HepG2 (cell line): ENCODE measurements around the gene TNS1. TPM values are rescaled to one million over a fixed set of nuclear protein-coding genes. Genes with fewer than 3 reads are reported as not detected.

Experiments
- ATAC-seq: fragments of 200-7000 bp; cut with Tn5 transposase; 3 replicates; pipeline ENCODE4 v1.9.1; 2020; ENCODE audit warnings: mild to moderate bottlenecking, moderate library complexity
- BruUV-seq: library from RNA; stranded (reverse); fragments of 400-500 nt; replicated peaks from 2 replicates; lab custom pipeline; 2021; lab: Mats Ljungman, UMichigan
- CTCF ChIA-PET: fragments of 300-600 bp; formaldehyde crosslinking; extraction: SDS; loops from one replicate; lab custom pipeline; 2021; ENCODE audit warnings: low total read pairs, inconsistent platforms, low intra/inter-chr PET ratio; lab: Yijun Ruan, JAX
- POLR2A ChIA-PET: fragments of 350-600 bp; sonication (Branson Sonifier 250); formaldehyde crosslinking; loops from one replicate; lab custom pipeline; 2020; ENCODE audit warnings: antibody characterized with exemption, inconsistent platforms; lab: Yijun Ruan, JAX
- DNase-seq: peaks from one replicate; pipeline ENCODE4 v3.0.0-alpha.2; 2015; ENCODE audit warnings: low spot score
- FAIRE-seq: peaks from 3 replicates; lab custom pipeline; 2011; peaks lifted over from hg19 to GRCh38; lab: Jason Lieb, UNC
- H2AFZ ChIP-seq: one replicate; pipeline ENCODE4 v1.6.1; 2011; ENCODE audit warnings: low read length, inconsistent platforms
- H3K27ac ChIP-seq: fragments of 300-600 bp; 3 replicates; pipeline ENCODE4 v1.8.0; 2011; ENCODE audit warnings: mixed run types, mild to moderate bottlenecking, mixed read lengths, low read length, inconsistent platforms; ENCODE audit not compliant: insufficient read depth; ENCODE audit errors: extremely low read length
- H3K27me3 ChIP-seq, 2 experiments: fragments of 200-600 bp in 1 of 2; 2 replicates in 1 of 2; 3 replicates in 1 of 2; pipeline versions ENCODE4 v1.6.0 to v1.8.0; 2011; ENCODE audit warnings: low read length in 2 of 2, mild to moderate bottlenecking in 2 of 2, moderate library complexity in 2 of 2, inconsistent platforms in 1 of 2; ENCODE audit not compliant: insufficient read depth in 2 of 2, control insufficient read depth in 1 of 2
- H3K36me3 ChIP-seq, 2 experiments: fragments of 200-600 bp in 1 of 2; replicated peaks in 1 of 2; 2 replicates in 1 of 2; 3 replicates in 1 of 2; pipeline versions ENCODE4 v1.5.1 to v1.8.0; 2011; ENCODE audit warnings: low read length in 2 of 2, inconsistent platforms in 1 of 2; ENCODE audit not compliant: insufficient read depth in 2 of 2, control insufficient read depth in 1 of 2
- H3K4me1 ChIP-seq: 2 replicates; pipeline ENCODE4 v1.5.1; 2012; ENCODE audit warnings: low read length, inconsistent platforms; ENCODE audit not compliant: insufficient read depth
- H3K4me2 ChIP-seq: 2 replicates; pipeline ENCODE4 v1.6.0; 2011; ENCODE audit warnings: low read depth, low read length, inconsistent platforms
- H3K4me3 ChIP-seq, 3 experiments: fragments of 200-600 bp in 1 of 3; sonication (generic), shearing (Covaris generic) in 1 of 3; replicated peaks in 1 of 3; 2 replicates each; pipeline ENCODE4 v1.5.1; 2011 to 2016; ENCODE audit warnings: low read length in 3 of 3, inconsistent platforms in 2 of 3, low read depth in 2 of 3, mild to moderate bottlenecking in 2 of 3, control low read depth in 1 of 3, mixed read lengths in 1 of 3; ENCODE audit not compliant: insufficient read depth in 1 of 3
- H3K79me2 ChIP-seq: one replicate; pipeline ENCODE4 v1.6.1; 2011; ENCODE audit warnings: low read length, inconsistent platforms; ENCODE audit not compliant: insufficient read depth
- H3K9ac ChIP-seq: 2 replicates; pipeline ENCODE4 v1.6.0; 2011; ENCODE audit warnings: mild to moderate bottlenecking, low read depth, low read length, inconsistent platforms; ENCODE audit not compliant: insufficient read depth
- H3K9me3 ChIP-seq: 2 replicates; pipeline ENCODE4 v1.5.1; 2012; ENCODE audit warnings: mild to moderate bottlenecking, low read length
- H4K20me1 ChIP-seq: 2 replicates; pipeline ENCODE4 v1.6.0; 2011; ENCODE audit warnings: inconsistent platforms, mild to moderate bottlenecking, low read length, moderate library complexity; ENCODE audit not compliant: insufficient read depth
- LCORL ChIP-seq, 2 experiments: fragments of 450-650 bp in 1 of 2; sonication (generic) in 1 of 2; formaldehyde crosslinking in 1 of 2; IDR thresholded peaks; 2 replicates each; pipeline versions ENCODE4 v1.5.0 to v1.6.1; 2017 to 2020; ENCODE audit warnings: antibody characterized with exemption in 1 of 2, missing genetic modification reagents in 1 of 2
- NFRKB ChIP-seq: fragments of 450-650 bp; IDR thresholded peaks from 2 replicates; pipeline ENCODE4 v1.6.1; 2017
- POLR2A ChIP-seq, 2 experiments: IDR thresholded peaks; 2 replicates each; pipeline ENCODE4 v1.6.1; 2011; ENCODE audit warnings: low read depth in 2 of 2, low read length in 2 of 2, mild to moderate bottlenecking in 1 of 2, moderate library complexity in 1 of 2; ENCODE audit not compliant: insufficient read depth in 1 of 2
- ZBTB20 ChIP-seq: sonication (generic); formaldehyde crosslinking; IDR thresholded peaks from 2 replicates; pipeline ENCODE4 v1.8.1; 2023; ENCODE audit warnings: missing genetic modification reagents, low read depth, mild to moderate bottlenecking, borderline replicate concordance
- ZMYM3 ChIP-seq: sonication (generic); formaldehyde crosslinking; IDR thresholded peaks from 2 replicates; pipeline ENCODE4 v1.5.1; 2020; ENCODE audit warnings: mild to moderate bottlenecking, missing genetic modification reagents
- ZNF235 ChIP-seq: sonication (generic); formaldehyde crosslinking; IDR thresholded peaks from 2 replicates; pipeline ENCODE4 v1.8.1; 2023; ENCODE audit warnings: mild to moderate bottlenecking, missing genetic modification reagents, borderline replicate concordance
- ZNF619 ChIP-seq: sonication (generic); formaldehyde crosslinking; IDR thresholded peaks from 2 replicates; pipeline ENCODE4 v1.4.0; 2020; ENCODE audit warnings: mild to moderate bottlenecking, missing genetic modification reagents
- ZNF629 ChIP-seq: sonication (generic); formaldehyde crosslinking; conservative IDR thresholded peaks from 2 replicates; pipeline ENCODE4 v1.5.0; 2020; ENCODE audit warnings: missing genetic modification reagents
- WGBS: methylation state at CpG from one replicate; pipeline ENCODE4 v1.1.6; 2017; ENCODE audit warnings: low lambda C conversion rate; 5-methylcytosine and 5-hydroxymethylcytosine counted together
- in situ Hi-C: cut with HindIII; loops from 2 replicates; pipeline ENCODE4 v1.10.0; 2017; ENCODE audit warnings: low pct_unique_long_range_greater_than_20kb; ENCODE audit not compliant: extremely low pct_ligation_motif_present
- intact Hi-C: fragments of 100-400 bp; cut with micrococcal nuclease; formaldehyde crosslinking; loops from one replicate; pipeline ENCODE4 v1.10.0; 2022; ENCODE audit not compliant: unreplicated experiment
- polyA plus RNA-seq, 8 experiments: library from polyadenylated mRNA; depleted of rRNA in 3 of 8; stranded (reverse) in 7 of 8; unstranded in 1 of 8; fragments of >200 nt; fragmentation: Illumina TruSeq in 4 of 8; extraction: Trizol in 4 of 8; gene quantifications; 2 replicates each; pipeline versions ENCODE4 v1.2.1 to v1.2.3, GENCODE V29; 2011 to 2016; ENCODE audit warnings: low read depth in 4 of 8, missing spikeins in 1 of 8, mixed read lengths in 1 of 8; ENCODE audit not compliant: insufficient read depth in 1 of 8
- total RNA-seq, 5 experiments: library from RNA; depleted of rRNA; stranded (reverse); fragments of >200 nt; fragmentation: Illumina TruSeq; extraction: Trizol; gene quantifications; 2 replicates each; pipeline ENCODE4 v1.2.3, GENCODE V29; 2016; ENCODE audit warnings: low read depth in 1 of 5

The TNS1 gene
- total and polyA plus RNA-seq, 2 of the 13 experiments (the other 11 are each of a cell fraction or from before 2014, with no cell fraction given), result 1.9 to 118 TPM

DNA sequence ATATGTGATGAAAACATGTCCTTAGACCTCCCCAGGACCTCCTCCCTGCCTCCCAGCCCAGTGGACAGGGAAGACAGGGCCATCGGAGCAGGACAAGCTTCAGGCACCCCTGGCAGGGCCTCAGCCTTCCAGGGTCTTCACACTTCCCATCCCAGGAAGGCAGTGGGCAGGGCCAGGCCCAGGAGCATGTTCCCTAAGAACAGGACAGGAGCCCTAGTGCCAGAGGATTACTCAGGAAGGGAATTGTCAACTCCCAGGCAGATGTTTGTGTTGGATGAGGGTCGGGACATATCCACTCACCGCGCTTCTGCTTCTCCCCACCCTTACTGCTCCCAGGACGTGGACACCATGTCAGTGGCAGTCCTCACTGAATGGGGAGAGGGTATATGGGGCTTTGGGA lies 138.9 kb downstream of the TNS1 start:
- WGBS, result 88% methylated on average over 5 of the region's 5 CpGs
- H3K9me3 ChIP-seq, result no peaks in the 10 kb centered on the region
- FAIRE-seq (no peak), DNase-seq (no peak), ATAC-seq (no peak)
- no peak overlapping the region for H3K9ac ChIP-seq
- H3K4me3 ChIP-seq, result no peak overlapping the region
- no peaks in the 10 kb centered on the region for H3K27me3 ChIP-seq
- H3K79me2 ChIP-seq, result no peaks in the 10 kb centered on the region
- no peak overlapping the region for H3K27ac ChIP-seq
- H2AFZ ChIP-seq, result no peak overlapping the region
- H3K36me3 ChIP-seq, result peaks cover 3 to 23% of the 10 kb centered on the region in 2 experiments; a peak in 4 of 5 replicates
- H3K4me2 ChIP-seq, result no peak overlapping the region
- intact Hi-C loops, result no loop called here
- no TSS peak for BruUV-seq
- POLR2A ChIA-PET, result no interaction called here
- TF ChIP-seq LCORL (IDR thresholded peaks at IDR 0.05) (no peak), LCORL (CRISPR knock-in tag; IDR thresholded peaks at IDR 0.05) (no peak), POLR2A (IDR thresholded peaks at IDR 0.05; ENCODE audit: insufficient read depth in 1 of 2, low read depth in 2 of 2, low read length in 2 of 2) (0 out of 4 replicates have a peak, but pooled peaks of 1 of the 2 experiments have one; percentile 16), ZBTB20 (CRISPR knock-in tag) (no peak)
- no peaks in the 10 kb centered on the region for H3K4me1 ChIP-seq
- H4K20me1 ChIP-seq, result peaks cover 19% of the 10 kb centered on the region; the same call in 1 of the 2 replicates
- in situ Hi-C loops, result no loop called here
- CTCF ChIA-PET, result no interaction called here

DNA sequence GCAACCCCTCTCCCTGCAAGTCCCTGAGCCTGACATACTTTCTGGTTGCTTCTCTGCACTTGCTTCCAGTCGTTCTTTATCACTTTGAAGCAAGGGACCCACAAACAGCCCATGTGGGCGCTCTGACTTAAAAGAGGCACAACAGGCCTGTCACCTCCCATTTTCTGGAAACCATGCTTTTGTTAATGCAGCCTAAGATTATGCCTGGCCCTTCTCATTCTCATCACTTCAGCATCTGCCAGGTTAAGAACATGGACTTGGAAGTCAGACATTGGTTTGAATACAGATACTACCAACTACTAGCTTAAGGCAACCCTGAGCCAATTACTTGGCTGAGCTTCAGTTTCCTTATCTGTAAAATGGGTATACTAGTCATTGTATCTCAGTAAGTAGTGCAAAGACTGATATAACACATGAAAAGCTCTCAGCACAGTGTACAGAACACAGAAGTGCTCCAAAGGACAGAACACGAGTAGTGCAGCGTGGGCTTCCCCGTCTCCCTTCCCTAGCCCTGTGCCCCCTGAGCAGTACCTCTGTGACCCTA lies 141.4 kb downstream of the TNS1 start:
- Histone ChIP-seq H3K4me1 (no peaks in the 10 kb centered on the region), H3K9me3 (no peaks in the 10 kb centered on the region), H4K20me1 (peaks cover 19% of the 10 kb centered on the region; the same call in 1 of the 2 replicates), H3K36me3 (peaks cover 3 to 19% of the 10 kb centered on the region in 2 experiments; a peak in 3 of 5 replicates), H3K27me3 (no peaks in the 10 kb centered on the region), H3K79me2 (no peaks in the 10 kb centered on the region), H3K4me2 (no peak overlapping the region), H2AFZ (no peak overlapping the region), H3K9ac (no peak overlapping the region), H3K27ac (no peak overlapping the region), H3K4me3 (no peak overlapping the region)
- FAIRE-seq, result no peak
- no TSS peak for BruUV-seq
- in situ Hi-C loops, result no loop called here
- no peak for DNase-seq
- intact Hi-C loops, result no loop called here
- ATAC-seq, result no peak
- TF ChIP-seq ZNF235 (CRISPR knock-in tag) (no peak), NFRKB (no peak), ZNF619 (no peak), ZMYM3 (CRISPR knock-in tag) (0 out of 2 replicates have a peak, but pooled peaks have one; percentile 28), ZNF629 (CRISPR knock-in tag) (peak; percentile 75)
- WGBS, result 84% methylated on average over 5 of the region's 5 CpGs
- POLR2A ChIA-PET, result no interaction called here
- CTCF ChIA-PET, result no interaction called here
